ENCODE data around the gene SMARCAL1. TPM values are rescaled to one million over a fixed set of nuclear protein-coding genes. Genes with fewer than 3 reads are reported as not detected.

Gene SMARCAL1
- total RNA-seq, 1 donor from 2014 or later = 34.3 TPM

- ATAC-seq (ENCODE audit: low read depth) = no peak
- intact Hi-C loops (cut with micrococcal nuclease) = no loop called here
Observed at GRCh38 chr2:216387262-216387661, 25.0 kb upstream of the SMARCAL1 start.

GRCh38 chr2:216388046-216388884, 24.0 kb upstream of the SMARCAL1 start:
- Mint-ChIP-seq H3K27me3 (peaks cover 23% of the 10 kb centered on the region), H3K36me3 (ENCODE audit: low read depth) (no peaks in the 10 kb centered on the region), H3K4me3 (no peak overlapping the region), H3K27ac (no peak overlapping the region), H3K9me3 (no peaks in the 10 kb centered on the region), H3K4me1 (peaks cover 5% of the 10 kb centered on the region)
- peak; percentile 34 for ATAC-seq (ENCODE audit: low read depth)
- TF ChIP-seq CTCF (IDR thresholded peaks at IDR 0.05) = no peak
- intact Hi-C loops (cut with micrococcal nuclease) = no loop called here
- ChIA-PET CTCF (no interaction called here), POLR2A (no interaction called here)
- no peak for DNase-seq

More at GRCh38 chr2:216387262-216387661, 25.0 kb upstream of the SMARCAL1 start:
- Mint-ChIP-seq H3K4me1 (peaks cover 5% of the 10 kb centered on the region), H3K9me3 (no peaks in the 10 kb centered on the region), H3K27ac (no peak overlapping the region), H3K27me3 (peaks cover 21% of the 10 kb centered on the region), H3K4me3 (no peak overlapping the region), H3K36me3 (ENCODE audit: low read depth) (no peaks in the 10 kb centered on the region)
- CTCF ChIA-PET = no interaction called here
- no peak for DNase-seq
- no peak for TF ChIP-seq CTCF (IDR thresholded peaks at IDR 0.05)
- POLR2A ChIA-PET = no interaction called here

GRCh38 chr2:216389570-216389969, 22.7 kb upstream of the SMARCAL1 start:
- Mint-ChIP-seq H3K4me1 (peaks cover 5% of the 10 kb centered on the region), H3K4me3 (no peak overlapping the region), H3K9me3 (no peaks in the 10 kb centered on the region), H3K36me3 (ENCODE audit: low read depth) (no peaks in the 10 kb centered on the region), H3K27ac (no peak overlapping the region), H3K27me3 (peaks cover 33% of the 10 kb centered on the region)
- TF ChIP-seq CTCF (IDR thresholded peaks at IDR 0.05) = no peak
- ChIA-PET CTCF (no interaction called here), POLR2A (no interaction called here)
- intact Hi-C loops (cut with micrococcal nuclease) = no loop called here
- ATAC-seq (ENCODE audit: low read depth) (no peak), DNase-seq (no peak)

GRCh38 chr2:216391401-216391800, 20.9 kb upstream of the SMARCAL1 start:
- Mint-ChIP-seq H3K4me3 (no peak overlapping the region), H3K36me3 (ENCODE audit: low read depth) (no peaks in the 10 kb centered on the region), H3K27me3 (peaks cover 36% of the 10 kb centered on the region), H3K4me1 (peaks cover 5% of the 10 kb centered on the region), H3K9me3 (no peaks in the 10 kb centered on the region), H3K27ac (no peak overlapping the region)
- ChIA-PET CTCF (no interaction called here), POLR2A (no interaction called here)
- intact Hi-C loops (cut with micrococcal nuclease) = no loop called here
- no peak for TF ChIP-seq CTCF (IDR thresholded peaks at IDR 0.05)
- ATAC-seq (ENCODE audit: low read depth) (no peak), DNase-seq (no peak)

GRCh38 chr2:216392018-216392562, 20.2 kb upstream of the SMARCAL1 start:
- Mint-ChIP-seq H3K27ac (no peak overlapping the region), H3K4me1 (peaks cover 5% of the 10 kb centered on the region), H3K27me3 (peaks cover 33% of the 10 kb centered on the region), H3K9me3 (no peaks in the 10 kb centered on the region), H3K36me3 (ENCODE audit: low read depth) (no peaks in the 10 kb centered on the region), H3K4me3 (no peak overlapping the region)
- no peak for TF ChIP-seq CTCF (IDR thresholded peaks at IDR 0.05)
- POLR2A ChIA-PET = no interaction called here
- intact Hi-C loops (cut with micrococcal nuclease) = no loop called here
- CTCF ChIA-PET = no interaction called here
- no peak for ATAC-seq (ENCODE audit: low read depth)
- DNase-seq = no peak
